Rectal smooth muscle tissue (tissue), 1 donor: ENCODE measurements around the gene CCK.

Experiments used
- H3K27ac ChIP-seq: one replicate; pipeline ENCODE4 v1.7.0; 2013; ENCODE audit warnings: low read depth, low read length, inconsistent platforms
- H3K27me3 ChIP-seq: one replicate; pipeline ENCODE4 v1.7.0; 2013; ENCODE audit warnings: low read length; ENCODE audit not compliant: control insufficient read depth, insufficient read depth
- H3K36me3 ChIP-seq: one replicate; pipeline ENCODE4 v1.7.0; 2013; ENCODE audit warnings: low read length; ENCODE audit not compliant: control insufficient read depth, insufficient read depth
- H3K4me1 ChIP-seq: one replicate; pipeline ENCODE4 v1.7.0; 2013; ENCODE audit warnings: low read length; ENCODE audit not compliant: control insufficient read depth, insufficient read depth
- H3K4me3 ChIP-seq: one replicate; pipeline ENCODE4 v1.7.0; 2013; ENCODE audit warnings: low read length
- H3K9ac ChIP-seq: one replicate; pipeline ENCODE4 v1.7.0; 2013; ENCODE audit warnings: low read length

CCK gene

DNA sequence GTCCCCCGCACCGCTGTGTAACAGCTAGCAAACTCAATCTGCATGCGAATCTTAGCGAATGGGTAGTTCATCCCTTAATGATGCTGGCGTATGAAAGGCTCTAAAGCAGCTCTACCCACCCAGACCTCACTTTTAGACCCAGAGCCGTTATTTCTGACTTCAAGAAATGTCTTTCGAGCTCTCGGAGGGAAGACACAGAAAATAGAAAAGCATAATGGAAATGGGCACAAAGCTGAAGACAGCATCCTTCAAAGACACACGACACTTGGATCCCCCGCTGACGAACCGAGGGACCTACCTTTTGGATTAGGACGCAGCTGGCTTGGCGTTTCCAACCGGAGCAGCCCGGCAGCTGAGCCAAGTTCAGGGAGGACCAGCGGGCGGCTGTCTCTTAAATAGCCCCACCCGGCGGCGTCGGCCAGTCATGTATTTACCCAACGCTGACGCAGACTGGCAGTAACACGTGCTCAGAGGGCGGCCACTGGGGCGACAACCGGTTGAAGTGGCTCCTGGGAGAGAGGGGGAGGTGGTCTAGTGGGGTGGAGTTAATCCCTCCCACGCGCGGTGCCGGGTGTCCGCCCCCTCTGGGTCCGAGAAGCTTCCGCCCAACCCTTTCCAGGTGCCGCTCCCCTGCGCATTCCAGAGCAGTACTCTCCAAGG is 1.5 kb downstream of the CCK start:
- H3K9ac ChIP-seq, result no peak overlapping the region
- H3K36me3 ChIP-seq, result no peaks in the 10 kb centered on the region
- H3K4me3 ChIP-seq, result peak overlapping the region; percentile 46
- no peak overlapping the region for H3K27ac ChIP-seq
- peaks cover 21% of the 10 kb centered on the region for H3K27me3 ChIP-seq
- H3K4me1 ChIP-seq, result peaks cover 5% of the 10 kb centered on the region

DNA sequence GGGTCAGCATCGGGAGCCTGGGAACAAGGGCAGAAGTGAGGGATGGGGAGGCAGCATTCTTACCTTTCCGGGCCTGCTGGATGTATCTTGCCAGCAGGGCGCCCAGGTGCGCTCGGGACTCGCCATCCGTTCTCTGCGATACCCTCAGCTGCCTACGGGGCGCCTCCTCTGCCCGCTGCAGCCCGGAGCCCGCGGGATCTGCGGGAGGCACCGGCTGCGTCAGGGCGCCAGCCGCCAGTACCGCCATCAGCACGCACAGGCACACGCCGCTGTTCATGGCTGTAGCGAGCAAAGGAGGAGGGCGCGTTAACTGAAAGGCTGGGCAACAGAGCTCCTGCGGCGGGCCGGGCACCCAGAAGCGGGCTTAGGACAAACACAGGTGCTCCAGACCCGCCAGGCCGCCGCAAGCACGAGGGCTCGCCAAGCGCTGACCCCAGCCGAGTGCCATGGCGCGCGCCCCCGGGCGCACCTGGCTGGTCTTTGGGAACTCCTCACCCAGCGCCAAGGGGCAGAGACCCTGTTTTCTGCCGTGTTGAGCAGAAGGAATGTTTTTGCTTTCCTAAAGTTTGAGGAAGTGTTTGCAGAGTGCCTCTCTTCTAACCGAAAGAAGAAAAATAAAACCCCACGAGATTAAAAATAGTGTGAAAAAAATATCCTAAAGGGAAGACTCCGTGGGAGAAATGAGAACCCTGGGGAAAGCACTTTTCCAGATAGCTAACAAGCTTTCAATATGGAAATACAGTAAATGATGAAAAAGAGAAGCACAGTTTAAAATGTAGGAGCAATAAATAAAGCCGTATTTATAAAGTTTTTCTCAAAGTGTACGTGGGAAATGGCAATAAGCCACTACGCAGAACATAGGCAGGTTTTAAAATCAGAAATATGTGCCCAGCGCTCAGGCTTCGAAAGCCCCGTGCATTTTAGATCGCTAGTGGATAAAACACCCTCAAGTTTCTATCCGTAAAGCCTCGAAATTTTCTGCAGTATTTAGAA is 2.3 kb downstream of the CCK start:
- peaks cover 5% of the 10 kb centered on the region for H3K4me1 ChIP-seq
- H3K36me3 ChIP-seq, result no peaks in the 10 kb centered on the region
- H3K27ac ChIP-seq, result no peak overlapping the region
- H3K9ac ChIP-seq, result no peak overlapping the region
- peaks cover 21% of the 10 kb centered on the region for H3K27me3 ChIP-seq
- H3K4me3 ChIP-seq, result peak overlapping the region; percentile 17

DNA sequence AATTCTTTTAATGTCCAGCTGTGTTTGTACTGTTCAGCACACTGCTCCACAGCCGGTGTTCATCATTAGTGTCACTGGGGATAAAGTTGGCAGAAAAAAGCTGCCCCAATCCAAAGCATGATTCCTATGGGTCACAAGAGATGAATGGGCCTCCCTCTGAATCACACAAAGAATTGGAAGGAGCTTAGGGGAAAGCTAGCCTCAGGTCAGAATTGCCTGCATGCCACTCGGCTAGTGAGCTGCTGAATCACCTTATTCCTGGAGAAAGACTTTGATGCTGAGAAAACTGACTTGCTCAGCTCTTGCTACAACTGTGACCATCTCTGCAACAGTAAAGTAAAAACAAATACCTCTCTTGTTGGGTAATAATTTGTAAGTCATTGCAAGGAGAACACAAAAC is 3.5 kb downstream of the CCK start:
- no peak overlapping the region for H3K4me3 ChIP-seq
- H3K9ac ChIP-seq, result no peak overlapping the region
- peaks cover 5% of the 10 kb centered on the region for H3K4me1 ChIP-seq
- H3K36me3 ChIP-seq, result no peaks in the 10 kb centered on the region
- no peak overlapping the region for H3K27ac ChIP-seq
- H3K27me3 ChIP-seq, result peaks cover 21% of the 10 kb centered on the region

DNA sequence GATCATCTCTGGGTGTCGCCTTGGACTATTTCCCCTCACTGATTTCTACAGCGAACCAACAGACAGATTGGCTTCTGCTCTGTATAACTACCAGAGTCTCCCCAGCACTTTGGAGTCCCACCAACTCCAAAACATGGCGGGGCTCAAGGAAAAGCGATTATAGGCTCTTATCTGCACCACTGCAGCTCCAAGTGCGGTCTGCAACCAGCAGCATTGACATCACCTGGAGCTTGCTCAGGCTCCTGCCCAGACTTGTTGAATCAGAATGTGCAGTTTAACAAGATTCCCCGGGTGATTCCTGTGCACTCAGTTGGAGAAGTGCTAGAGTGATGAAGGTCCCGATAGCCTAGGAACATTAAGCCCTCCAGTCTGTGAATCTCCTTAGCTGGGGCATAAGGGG is 9.0 kb downstream of the CCK start:
- no peak overlapping the region for H3K9ac ChIP-seq
- no peak overlapping the region for H3K27ac ChIP-seq
- no peaks in the 10 kb centered on the region for H3K4me1 ChIP-seq
- no peaks in the 10 kb centered on the region for H3K36me3 ChIP-seq
- H3K27me3 ChIP-seq, result no peaks in the 10 kb centered on the region
- no peak overlapping the region for H3K4me3 ChIP-seq

DNA sequence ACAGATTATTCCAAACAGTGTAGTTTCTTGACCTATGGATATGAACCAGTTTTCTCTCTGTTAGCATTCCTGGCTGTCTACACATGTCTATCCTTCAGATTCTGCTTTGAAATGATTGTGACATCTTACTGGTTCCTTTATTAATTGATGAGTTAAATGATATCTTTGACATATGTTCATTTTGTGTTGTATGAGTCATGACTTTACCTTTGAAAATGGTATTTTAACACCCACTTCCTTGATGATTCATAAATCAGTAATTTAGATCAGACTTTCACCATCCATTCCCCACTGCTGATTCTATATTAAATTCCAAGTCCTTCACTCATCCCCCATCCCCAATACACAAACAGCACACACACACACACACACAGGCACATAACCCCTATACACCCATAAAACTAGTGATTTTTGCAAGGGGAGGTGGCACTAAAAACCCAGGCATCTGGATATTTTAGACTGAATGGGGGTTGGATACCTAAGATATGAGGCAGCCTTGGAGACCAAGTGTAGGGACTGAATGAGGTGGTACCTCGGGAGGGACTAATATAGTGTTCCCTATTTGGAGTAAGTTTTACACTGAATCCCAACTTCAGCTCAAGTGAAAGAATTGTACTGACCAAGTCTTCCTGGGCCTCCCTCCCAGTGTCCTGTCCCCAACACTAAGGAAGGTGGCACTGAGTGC is 9.7 kb downstream of the CCK start:
- no peaks in the 10 kb centered on the region for H3K4me1 ChIP-seq
- no peaks in the 10 kb centered on the region for H3K27me3 ChIP-seq
- no peaks in the 10 kb centered on the region for H3K36me3 ChIP-seq
- H3K4me3 ChIP-seq, result no peak overlapping the region
- no peak overlapping the region for H3K27ac ChIP-seq
- H3K9ac ChIP-seq, result no peak overlapping the region

DNA sequence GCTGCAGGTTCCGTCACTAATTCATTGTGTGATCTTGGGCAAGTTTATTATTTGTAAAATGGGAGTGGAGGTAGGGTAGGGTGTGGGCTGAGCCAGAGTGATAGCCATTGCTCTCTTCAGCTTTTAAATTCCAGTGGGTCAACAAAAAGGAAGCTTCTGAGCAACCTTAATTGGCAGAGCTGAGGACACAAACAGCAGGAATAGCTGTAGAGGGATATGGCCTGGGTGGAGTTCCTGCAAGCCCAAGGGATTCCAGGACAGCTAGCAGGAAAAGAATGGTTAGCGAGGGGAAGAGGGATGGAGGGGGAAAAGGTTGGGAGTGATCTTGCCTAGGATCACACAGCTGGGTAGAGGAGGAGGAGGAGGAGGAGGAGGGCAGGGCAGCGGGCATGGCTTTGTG is 11.4 kb downstream of the CCK start:
- no peak overlapping the region for H3K9ac ChIP-seq
- H3K36me3 ChIP-seq, result no peaks in the 10 kb centered on the region
- no peak overlapping the region for H3K27ac ChIP-seq
- no peak overlapping the region for H3K4me3 ChIP-seq
- H3K27me3 ChIP-seq, result no peaks in the 10 kb centered on the region
- no peaks in the 10 kb centered on the region for H3K4me1 ChIP-seq

DNA sequence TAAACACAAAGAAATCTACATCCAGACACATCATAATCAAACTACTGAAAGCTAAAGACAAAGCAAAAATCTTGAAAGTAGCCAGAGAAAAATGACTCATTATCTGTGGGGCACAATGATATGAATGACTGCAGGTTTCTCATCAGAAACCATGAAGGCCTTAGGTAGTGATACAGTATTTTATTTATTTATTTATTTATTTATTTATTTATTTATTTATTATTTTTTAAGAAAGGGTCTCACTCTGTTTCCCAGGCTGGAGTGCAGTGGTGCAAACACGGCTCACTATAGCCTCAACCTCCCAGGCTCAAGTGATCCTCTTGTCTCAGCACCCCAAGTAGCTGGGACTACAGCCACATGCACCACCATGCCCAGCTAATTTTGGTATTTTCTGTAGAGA is 15.2 kb downstream of the CCK start:
- Histone ChIP-seq H3K27ac (no peak overlapping the region), H3K4me3 (no peak overlapping the region), H3K36me3 (no peaks in the 10 kb centered on the region), H3K9ac (no peak overlapping the region), H3K4me1 (no peaks in the 10 kb centered on the region), H3K27me3 (no peaks in the 10 kb centered on the region)

DNA sequence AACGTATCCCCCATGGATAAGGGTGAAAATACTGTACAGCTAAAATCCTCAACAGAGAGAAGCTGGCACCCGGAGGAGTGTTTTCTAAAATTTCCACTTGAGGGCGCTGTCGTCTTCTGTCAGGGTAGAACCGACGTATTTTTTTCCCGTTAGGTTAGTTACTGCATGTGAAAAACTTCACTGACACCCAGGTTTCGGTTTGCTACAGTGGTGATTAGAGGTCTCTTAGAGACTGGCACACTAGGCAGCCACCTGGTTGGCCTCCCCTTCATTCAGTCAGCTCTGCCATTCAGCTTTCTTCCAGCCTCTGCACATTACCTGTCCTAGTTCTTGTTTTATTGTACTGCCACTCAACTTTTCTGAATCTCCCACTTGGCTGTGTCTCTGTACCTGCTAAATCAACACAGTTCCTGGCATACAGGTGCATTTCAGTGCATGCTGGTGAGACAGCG is 18.4 kb downstream of the CCK start:
- Histone ChIP-seq H3K36me3 (no peaks in the 10 kb centered on the region), H3K4me1 (no peaks in the 10 kb centered on the region), H3K27me3 (peaks cover 3% of the 10 kb centered on the region), H3K27ac (no peak overlapping the region), H3K4me3 (no peak overlapping the region), H3K9ac (no peak overlapping the region)

DNA sequence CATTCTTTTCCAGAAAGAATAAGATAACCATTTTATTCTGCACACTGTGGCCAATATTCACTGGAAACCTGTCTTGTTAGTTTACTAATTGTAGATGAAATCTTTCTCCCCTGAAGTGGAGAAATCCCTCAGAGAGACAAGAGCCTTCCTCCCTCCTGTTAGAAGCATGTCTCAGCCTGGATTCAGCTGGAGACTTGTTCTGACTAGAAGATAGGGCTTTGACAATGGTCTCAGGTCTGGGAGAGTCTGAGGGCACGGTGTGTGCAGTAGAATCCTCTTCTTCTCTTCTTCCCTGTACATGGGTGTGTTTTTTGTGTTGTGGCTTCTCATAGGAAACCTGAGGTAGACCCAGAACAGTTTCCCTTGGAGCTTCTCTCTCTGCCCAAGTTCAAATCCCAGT is 19.9 kb downstream of the CCK start:
- Histone ChIP-seq H3K4me3 (no peak overlapping the region), H3K36me3 (no peaks in the 10 kb centered on the region), H3K27ac (no peak overlapping the region), H3K9ac (no peak overlapping the region), H3K27me3 (peaks cover 3% of the 10 kb centered on the region), H3K4me1 (no peaks in the 10 kb centered on the region)

DNA sequence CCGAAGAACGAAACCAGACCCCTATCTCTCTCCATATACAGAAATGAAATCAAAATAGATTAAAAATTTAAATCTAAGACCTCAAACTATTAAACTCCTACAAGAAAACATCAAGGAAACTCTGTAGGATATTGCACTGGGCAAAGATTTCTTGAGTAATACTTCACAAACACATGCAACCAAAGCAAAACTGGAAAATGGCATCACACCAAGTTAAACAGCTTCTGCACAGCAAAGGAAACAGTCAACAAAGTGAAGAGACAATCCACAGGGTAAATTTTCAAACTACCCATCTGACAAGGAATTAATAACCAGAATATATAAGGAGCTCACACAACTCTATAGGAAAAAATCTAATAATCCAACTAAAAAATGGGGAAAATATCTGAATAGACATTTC is 29.4 kb downstream of the CCK start:
- H3K27me3 ChIP-seq, result no peaks in the 10 kb centered on the region

DNA sequence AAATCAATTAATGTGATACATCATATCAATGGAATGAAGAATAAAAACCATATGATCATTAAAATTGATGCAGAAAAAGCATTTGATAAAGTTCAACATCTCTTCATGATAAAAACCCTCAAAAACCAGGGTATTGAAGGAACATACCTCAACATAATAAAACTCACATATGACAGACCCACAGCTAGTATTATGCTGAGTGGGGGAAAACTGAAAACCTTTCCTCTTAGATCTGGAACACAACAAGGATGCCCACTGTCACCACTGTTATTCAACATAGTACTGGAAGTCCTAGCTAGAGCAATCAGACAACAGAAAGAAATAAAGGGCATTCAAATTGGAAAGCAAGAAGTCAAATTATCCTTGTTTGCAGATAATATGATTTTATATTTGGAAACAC is 30.5 kb downstream of the CCK start:
- Histone ChIP-seq H3K27ac (no peak overlapping the region), H3K4me3 (no peak overlapping the region), H3K27me3 (no peaks in the 10 kb centered on the region), H3K36me3 (no peaks in the 10 kb centered on the region), H3K9ac (no peak overlapping the region), H3K4me1 (no peaks in the 10 kb centered on the region)

More for the DNA sequence above, 29.4 kb downstream of the CCK start:
- Histone ChIP-seq H3K4me1 (no peaks in the 10 kb centered on the region), H3K9ac (no peak overlapping the region), H3K4me3 (no peak overlapping the region), H3K36me3 (no peaks in the 10 kb centered on the region), H3K27ac (no peak overlapping the region)

DNA sequence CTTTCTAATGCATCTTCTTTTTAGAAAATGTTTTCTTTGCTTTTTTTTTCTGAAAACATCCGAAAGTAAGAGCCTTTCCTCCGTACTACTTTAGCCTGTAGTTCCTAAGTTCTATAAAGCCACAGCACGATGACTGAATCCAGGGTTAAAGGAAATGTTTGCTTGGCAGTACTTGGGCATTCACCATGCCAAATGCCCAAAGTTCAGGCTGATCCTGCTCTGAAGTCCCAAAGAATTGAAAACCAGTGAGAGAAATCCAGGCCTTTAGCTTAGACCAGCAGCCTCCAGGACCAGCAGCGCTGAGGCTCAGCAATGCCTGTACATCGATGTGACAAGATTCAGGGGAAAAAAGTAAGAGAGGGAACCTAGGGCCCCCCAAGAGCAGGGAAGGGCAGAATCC is 35.1 kb downstream of the CCK start:
- Histone ChIP-seq H3K9ac (no peak overlapping the region), H3K4me1 (no peaks in the 10 kb centered on the region), H3K36me3 (no peaks in the 10 kb centered on the region), H3K27me3 (no peaks in the 10 kb centered on the region), H3K27ac (no peak overlapping the region), H3K4me3 (no peak overlapping the region)
